Nephron progenitor cell (in vitro differentiated cells): ENCODE data around the gene DNMBP.

Experiments used
- DNase-seq: peaks from one replicate; pipeline ENCODE4 v3.0.0; 2021
- H3K27ac Mint-ChIP-seq: 2 replicates; pipeline ENCODE4 v1.8.0; 2021; ENCODE audit warnings: mild to moderate bottlenecking, moderate library complexity, mixed read lengths
- H3K27me3 Mint-ChIP-seq: 2 replicates; pipeline ENCODE4 v1.8.0; 2021; ENCODE audit warnings: mild to moderate bottlenecking, low read depth, mixed read lengths; ENCODE audit not compliant: poor library complexity
- H3K36me3 Mint-ChIP-seq: 2 replicates; pipeline ENCODE4 v1.8.0; 2021; ENCODE audit warnings: low read depth, mixed read lengths
- H3K4me1 Mint-ChIP-seq: 2 replicates; pipeline ENCODE4 v1.8.0; 2021; ENCODE audit warnings: mixed read lengths
- H3K4me3 Mint-ChIP-seq: 2 replicates; pipeline ENCODE4 v1.8.0; 2021; ENCODE audit warnings: mild to moderate bottlenecking, moderate library complexity, mixed read lengths
- H3K9me3 Mint-ChIP-seq: 2 replicates; pipeline ENCODE4 v1.8.0; 2021; ENCODE audit warnings: mild to moderate bottlenecking, moderate library complexity, mixed read lengths
- CTCF ChIP-seq: fragments of 200-600 bp; sonication (generic); IDR thresholded peaks from 2 replicates; pipeline ENCODE4 v1.5.0; 2021; ENCODE audit warnings: antibody characterized with exemption

DNMBP gene

GRCh38 chr10:99860466-99860865 lies 149.3 kb downstream of the DNMBP start:
- no peak for DNase-seq
- peaks cover 8% of the 10 kb centered on the region for H3K4me1 Mint-ChIP-seq
- H3K27ac Mint-ChIP-seq, result no peak overlapping the region
- H3K4me3 Mint-ChIP-seq, result no peak overlapping the region
- no peak for TF ChIP-seq CTCF
- H3K9me3 Mint-ChIP-seq, result peaks cover 12% of the 10 kb centered on the region
- peaks cover 6% of the 10 kb centered on the region for H3K27me3 Mint-ChIP-seq
- no peaks in the 10 kb centered on the region for H3K36me3 Mint-ChIP-seq

DNA sequence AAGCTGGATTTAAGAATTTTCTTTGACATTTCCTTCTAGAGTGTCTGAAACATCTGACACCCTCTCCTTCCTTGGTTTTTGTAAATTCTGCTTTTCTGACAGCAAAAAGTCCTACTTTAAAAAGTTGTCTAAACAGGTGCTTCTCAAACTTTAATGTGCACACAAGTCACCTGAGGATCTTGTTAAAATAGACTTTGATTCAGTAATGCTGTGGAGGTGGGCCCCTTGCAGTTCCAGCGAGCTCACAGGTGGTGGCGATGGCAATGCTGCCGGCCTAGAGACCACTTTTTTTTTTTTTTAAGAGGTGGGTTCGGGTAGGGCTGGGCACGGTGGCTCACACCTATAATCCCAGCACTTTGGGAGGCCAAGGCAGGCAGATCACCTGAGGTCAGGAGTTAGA lies 150.2 kb downstream of the DNMBP start:
- no peaks in the 10 kb centered on the region for H3K36me3 Mint-ChIP-seq
- H3K4me1 Mint-ChIP-seq, result peaks cover 8% of the 10 kb centered on the region
- H3K9me3 Mint-ChIP-seq, result peaks cover 6% of the 10 kb centered on the region
- no peak overlapping the region for H3K27ac Mint-ChIP-seq
- TF ChIP-seq CTCF, result peak; percentile 28
- no peak for DNase-seq
- H3K4me3 Mint-ChIP-seq, result no peak overlapping the region
- peaks cover 6% of the 10 kb centered on the region for H3K27me3 Mint-ChIP-seq

DNA sequence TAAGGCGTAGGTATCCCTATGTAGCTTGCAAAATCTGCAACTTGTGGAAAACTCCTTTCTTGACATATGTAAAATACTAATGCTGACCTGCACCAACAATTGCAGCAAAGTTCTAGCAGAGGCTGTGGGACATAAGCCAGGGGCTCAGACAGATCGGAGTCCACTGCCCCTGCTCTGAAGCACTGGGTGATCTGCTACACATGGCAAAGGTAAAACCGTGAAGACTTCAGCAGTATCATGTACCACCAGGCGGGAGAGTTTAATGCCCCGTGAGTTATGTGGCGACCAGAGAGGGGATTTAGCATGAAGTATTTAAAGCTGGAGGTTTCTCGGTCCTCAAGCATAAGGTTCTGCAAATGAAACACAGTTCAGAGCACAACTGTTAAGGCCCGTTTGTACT lies 150.9 kb downstream of the DNMBP start:
- Mint-ChIP-seq H3K9me3 (no peaks in the 10 kb centered on the region), H3K27ac (peak overlapping the region; percentile 5), H3K4me1 (peaks cover 8% of the 10 kb centered on the region), H3K27me3 (peaks cover 6% of the 10 kb centered on the region), H3K4me3 (no peak overlapping the region), H3K36me3 (no peaks in the 10 kb centered on the region)
- DNase-seq, result no peak
- no peak for TF ChIP-seq CTCF

GRCh38 chr10:99855479-99856071 lies 154.2 kb downstream of the DNMBP start:
- DNase-seq, result no peak
- Mint-ChIP-seq H3K4me1 (peaks cover 12% of the 10 kb centered on the region), H3K36me3 (no peaks in the 10 kb centered on the region), H3K9me3 (no peaks in the 10 kb centered on the region), H3K27me3 (peaks cover 4% of the 10 kb centered on the region), H3K27ac (no peak overlapping the region), H3K4me3 (no peak overlapping the region)
- no peak for TF ChIP-seq CTCF

GRCh38 chr10:99854860-99855259 lies 154.9 kb downstream of the DNMBP start:
- peak; percentile 16 for DNase-seq
- peak; percentile 42 for TF ChIP-seq CTCF
- Mint-ChIP-seq H3K36me3 (no peaks in the 10 kb centered on the region), H3K27me3 (peaks cover 4% of the 10 kb centered on the region), H3K9me3 (no peaks in the 10 kb centered on the region), H3K4me3 (no peak overlapping the region), H3K4me1 (peaks cover 15% of the 10 kb centered on the region), H3K27ac (no peak overlapping the region)

- H3K4me1 Mint-ChIP-seq, result peaks cover 8% of the 10 kb centered on the region
- DNase-seq, result no peak
- no peaks in the 10 kb centered on the region for H3K9me3 Mint-ChIP-seq
- no peaks in the 10 kb centered on the region for H3K36me3 Mint-ChIP-seq
- peaks cover 4% of the 10 kb centered on the region for H3K27me3 Mint-ChIP-seq
- no peak for TF ChIP-seq CTCF
- H3K27ac Mint-ChIP-seq, result no peak overlapping the region
- H3K4me3 Mint-ChIP-seq, result no peak overlapping the region
These were observed 156.1 kb downstream of the DNMBP start for GRCh38 chr10:99853655-99854054.
